ENCODE measurements around the gene LRP2.

LRP2 gene

DNA sequence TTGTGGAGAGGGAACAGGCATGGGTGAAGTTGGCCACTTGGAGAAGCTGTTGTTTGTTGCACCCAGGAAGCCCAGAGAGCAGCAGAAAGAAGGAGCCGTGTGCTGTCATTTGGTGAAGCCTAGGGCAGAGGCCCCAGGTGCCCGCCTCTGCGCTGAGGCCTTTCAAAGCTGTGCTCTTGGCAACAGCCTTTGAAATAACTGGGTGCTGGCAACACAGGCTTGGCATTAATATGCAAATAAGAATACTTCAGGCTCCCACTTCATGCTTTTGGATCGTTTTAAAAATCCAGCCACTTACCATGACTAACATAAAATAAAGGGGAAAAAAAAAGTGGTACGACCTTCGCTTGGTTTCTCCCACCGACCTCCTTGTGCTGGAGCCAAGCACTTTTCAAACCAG lies 251.9 kb downstream of the LRP2 start:
- H3K27ac ChIP-seq (ENCODE audit: low read length): no peak overlapping the region
- H3K27me3 ChIP-seq (ENCODE audit: insufficient read depth, low read length, poor library complexity): peaks cover 10% of the 10 kb centered on the region
- no peak overlapping the region for H3K4me3 ChIP-seq (ENCODE audit: low read depth in 1 of 2, low read length in 2 of 2)
- H4K20me1 ChIP-seq (ENCODE audit: insufficient read depth, low read length): no peaks in the 10 kb centered on the region
- no peak overlapping the region for H3K4me2 ChIP-seq (ENCODE audit: insufficient read depth, low read length)
- H3K36me3 ChIP-seq (ENCODE audit: insufficient read depth, low read length): no peaks in the 10 kb centered on the region
- H3K4me1 ChIP-seq (ENCODE audit: insufficient read depth, low read length): no peaks in the 10 kb centered on the region
- H3K9ac ChIP-seq (ENCODE audit: low read depth, low read length): no peak overlapping the region
- DNase-seq (no peak), ATAC-seq (ENCODE audit: insufficient read depth, low read depth) (no peak)
- H2AFZ ChIP-seq (ENCODE audit: low read depth, low read length): no peak overlapping the region
- no peaks in the 10 kb centered on the region for H3K79me2 ChIP-seq (ENCODE audit: insufficient read depth, low read length)
- no peaks in the 10 kb centered on the region for H3K9me3 ChIP-seq (ENCODE audit: insufficient read depth, low read length, severe bottlenecking)
- no peak for TF ChIP-seq EZH2 (IDR thresholded peaks at IDR 0.05; ENCODE audit: borderline replicate concordance, low read depth, low read length, severe bottlenecking)
- TF ChIP-seq, protein P1, sequence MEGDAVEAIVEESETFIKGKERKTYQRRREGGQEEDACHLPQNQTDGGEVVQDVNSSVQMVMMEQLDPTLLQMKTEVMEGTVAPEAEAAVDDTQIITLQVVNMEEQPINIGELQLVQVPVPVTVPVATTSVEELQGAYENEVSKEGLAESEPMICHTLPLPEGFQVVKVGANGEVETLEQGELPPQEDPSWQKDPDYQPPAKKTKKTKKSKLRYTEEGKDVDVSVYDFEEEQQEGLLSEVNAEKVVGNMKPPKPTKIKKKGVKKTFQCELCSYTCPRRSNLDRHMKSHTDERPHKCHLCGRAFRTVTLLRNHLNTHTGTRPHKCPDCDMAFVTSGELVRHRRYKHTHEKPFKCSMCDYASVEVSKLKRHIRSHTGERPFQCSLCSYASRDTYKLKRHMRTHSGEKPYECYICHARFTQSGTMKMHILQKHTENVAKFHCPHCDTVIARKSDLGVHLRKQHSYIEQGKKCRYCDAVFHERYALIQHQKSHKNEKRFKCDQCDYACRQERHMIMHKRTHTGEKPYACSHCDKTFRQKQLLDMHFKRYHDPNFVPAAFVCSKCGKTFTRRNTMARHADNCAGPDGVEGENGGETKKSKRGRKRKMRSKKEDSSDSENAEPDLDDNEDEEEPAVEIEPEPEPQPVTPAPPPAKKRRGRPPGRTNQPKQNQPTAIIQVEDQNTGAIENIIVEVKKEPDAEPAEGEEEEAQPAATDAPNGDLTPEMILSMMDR (IDR thresholded peaks at IDR 0.05; ENCODE audit: borderline replicate concordance, extremely low read depth, low read length, poor library complexity, severe bottlenecking): no peak

DNA sequence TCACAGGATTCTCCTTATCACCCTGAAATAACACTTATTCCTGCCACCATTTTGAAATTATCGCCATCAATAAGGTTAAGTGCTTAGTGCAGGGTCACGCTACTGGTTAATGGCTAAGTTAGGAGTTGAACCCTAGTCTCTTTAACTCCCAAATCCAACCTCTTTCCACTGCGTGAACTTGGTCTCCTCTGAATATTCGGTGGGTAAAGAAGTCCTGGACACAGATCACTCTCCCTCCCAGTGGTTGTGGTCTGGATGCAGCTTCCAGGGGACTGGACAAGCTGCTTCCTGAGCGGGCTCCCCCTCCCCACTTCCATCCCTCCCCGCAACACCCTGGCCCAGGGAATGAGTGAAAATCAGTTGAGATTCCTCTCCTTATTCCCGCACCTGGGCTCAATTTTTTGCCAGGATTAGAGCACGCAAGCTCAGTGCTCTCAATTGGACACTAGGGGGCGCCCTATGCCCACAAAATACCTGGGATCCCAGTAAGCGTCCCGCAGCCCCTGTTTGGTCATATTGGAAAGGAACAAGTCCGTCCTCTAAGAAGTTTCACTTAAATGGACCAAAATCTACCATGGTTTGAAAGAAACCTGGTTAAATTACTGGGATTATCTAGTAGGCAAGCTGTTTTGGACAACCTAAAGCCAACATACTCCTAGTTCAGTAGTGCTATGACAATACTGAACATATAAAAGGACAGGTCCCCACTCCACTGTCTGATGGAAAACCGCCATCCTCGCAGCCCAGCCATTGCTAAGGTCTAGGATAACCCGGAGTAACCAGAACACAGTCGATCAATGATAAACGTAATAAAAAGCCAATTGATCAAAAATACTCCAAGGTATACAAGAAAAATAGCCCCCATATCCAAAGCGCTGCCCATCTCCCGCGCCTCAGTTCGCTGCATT lies 252.6 kb downstream of the LRP2 start:
- no peak overlapping the region for H2AFZ ChIP-seq (ENCODE audit: low read depth, low read length)
- H3K4me1 ChIP-seq (ENCODE audit: insufficient read depth, low read length): no peaks in the 10 kb centered on the region
- H3K4me3 ChIP-seq (ENCODE audit: low read depth in 1 of 2, low read length in 2 of 2): no peak overlapping the region
- H3K27ac ChIP-seq (ENCODE audit: low read length): no peak overlapping the region
- H3K79me2 ChIP-seq (ENCODE audit: insufficient read depth, low read length): no peaks in the 10 kb centered on the region
- peaks cover 10% of the 10 kb centered on the region for H3K27me3 ChIP-seq (ENCODE audit: insufficient read depth, low read length, poor library complexity)
- H3K4me2 ChIP-seq (ENCODE audit: insufficient read depth, low read length): no peak overlapping the region
- no peak overlapping the region for H3K9ac ChIP-seq (ENCODE audit: low read depth, low read length)
- H4K20me1 ChIP-seq (ENCODE audit: insufficient read depth, low read length): no peaks in the 10 kb centered on the region
- H3K36me3 ChIP-seq (ENCODE audit: insufficient read depth, low read length): no peaks in the 10 kb centered on the region
- ATAC-seq (ENCODE audit: insufficient read depth, low read depth) (peak; percentile 87), DNase-seq (peak; percentile 66)
- no peaks in the 10 kb centered on the region for H3K9me3 ChIP-seq (ENCODE audit: insufficient read depth, low read length, severe bottlenecking)
- TF ChIP-seq EZH2 (IDR thresholded peaks at IDR 0.05; ENCODE audit: borderline replicate concordance, low read depth, low read length, severe bottlenecking): no peak
- TF ChIP-seq, protein P1 (IDR thresholded peaks at IDR 0.05; ENCODE audit: borderline replicate concordance, extremely low read depth, low read length, poor library complexity, severe bottlenecking): peak; percentile 87

DNA sequence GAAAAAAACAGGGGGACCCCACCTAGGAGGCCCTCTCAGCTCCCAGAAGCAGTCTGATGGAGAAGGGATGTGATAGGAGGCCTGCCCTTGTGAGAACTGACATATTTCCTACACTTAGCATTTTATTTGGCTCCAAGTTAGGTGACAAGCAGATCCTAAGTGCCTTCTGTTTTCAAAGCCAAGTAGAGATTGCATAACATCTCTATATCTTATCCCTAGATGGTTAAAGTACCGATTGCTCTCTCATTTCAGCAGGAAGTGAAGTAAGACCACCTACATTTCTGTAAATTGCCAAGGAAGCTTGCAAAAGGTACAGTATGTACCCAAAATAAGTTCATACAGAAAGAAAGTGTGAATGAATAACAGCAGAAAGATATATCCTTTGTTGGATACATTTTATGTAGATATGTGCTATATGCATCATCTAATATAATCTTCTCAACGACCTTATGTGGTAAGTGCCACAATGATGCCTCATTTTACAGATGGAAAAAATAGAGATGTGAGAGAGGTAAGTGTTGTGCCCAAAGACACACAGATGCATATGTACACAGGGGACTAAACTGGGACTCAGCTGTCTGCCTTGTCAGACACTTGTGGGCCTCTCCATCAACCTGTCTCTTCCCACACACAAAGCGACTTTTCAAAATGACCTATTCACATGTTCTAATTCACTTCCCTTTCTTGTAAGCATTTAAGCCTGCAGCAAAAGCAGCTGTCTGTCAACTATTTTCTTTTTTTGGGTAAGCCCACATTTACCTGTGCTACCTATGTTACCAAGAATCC lies 254.0 kb downstream of the LRP2 start:
- Histone ChIP-seq H3K9me3 (ENCODE audit: insufficient read depth, low read length, severe bottlenecking) (no peaks in the 10 kb centered on the region), H2AFZ (ENCODE audit: low read depth, low read length) (no peak overlapping the region), H3K27me3 (ENCODE audit: insufficient read depth, low read length, poor library complexity) (peaks cover 15% of the 10 kb centered on the region), H3K36me3 (ENCODE audit: insufficient read depth, low read length) (no peaks in the 10 kb centered on the region), H3K79me2 (ENCODE audit: insufficient read depth, low read length) (no peaks in the 10 kb centered on the region), H3K9ac (ENCODE audit: low read depth, low read length) (no peak overlapping the region), H3K4me3 (ENCODE audit: low read depth in 1 of 2, low read length in 2 of 2) (no peak overlapping the region), H3K4me2 (ENCODE audit: insufficient read depth, low read length) (no peak overlapping the region), H3K4me1 (ENCODE audit: insufficient read depth, low read length) (no peaks in the 10 kb centered on the region), H4K20me1 (ENCODE audit: insufficient read depth, low read length) (no peaks in the 10 kb centered on the region), H3K27ac (ENCODE audit: low read length) (no peak overlapping the region)
- no peak for DNase-seq
- TF ChIP-seq, protein P1 (IDR thresholded peaks at IDR 0.05; ENCODE audit: borderline replicate concordance, extremely low read depth, low read length, poor library complexity, severe bottlenecking): peak; percentile 0
- TF ChIP-seq EZH2 (IDR thresholded peaks at IDR 0.05; ENCODE audit: borderline replicate concordance, low read depth, low read length, severe bottlenecking): no peak
- no peak for ATAC-seq (ENCODE audit: insufficient read depth, low read depth)

All from DND-41 (cell line).